ENCODE data around the gene EZH2. TPM values are rescaled to one million over a fixed set of nuclear protein-coding genes. Genes with fewer than 3 reads are reported as not detected.

EZH2 gene
- total RNA-seq, 1 experiment from 2014 or later, result 35.4 TPM

DNA sequence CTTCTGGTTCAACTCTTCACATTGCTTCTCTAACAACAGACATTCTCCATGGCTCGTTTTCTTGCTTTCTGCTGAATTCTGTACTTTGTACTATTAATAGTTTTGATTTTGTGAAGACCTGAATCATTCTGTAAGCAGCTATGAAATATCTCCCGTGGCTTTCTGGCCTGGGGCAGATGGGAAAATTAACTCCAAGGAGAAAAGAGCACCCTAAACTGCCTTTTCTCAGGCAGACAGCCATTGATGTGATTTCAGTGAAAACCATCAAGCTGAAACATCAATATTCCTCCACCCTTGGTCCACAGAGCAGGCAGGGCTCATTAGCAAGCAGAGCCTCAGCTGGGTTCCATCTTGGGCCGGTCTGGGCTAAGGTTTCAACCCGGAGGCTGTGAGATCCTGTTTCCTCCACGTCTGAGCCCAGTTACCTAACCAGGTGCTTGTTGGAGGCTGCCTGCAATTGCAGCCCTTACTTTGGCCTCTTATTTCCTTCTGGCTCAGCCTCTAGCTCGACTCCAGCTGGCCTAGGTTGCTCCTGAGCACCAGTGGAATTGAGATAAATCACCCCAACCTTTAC, 21.1 kb upstream of the EZH2 start:
- Mint-ChIP-seq H3K4me3 (no peak overlapping the region), H3K9me3 (no peaks in the 10 kb centered on the region), H3K4me1 (peaks cover 28% of the 10 kb centered on the region), H3K27me3 (ENCODE audit: low read depth) (no peaks in the 10 kb centered on the region; the same call in 1 of the 2 replicates), H3K36me3 (no peaks in the 10 kb centered on the region), H3K27ac (no peak overlapping the region)
- POLR2A ChIA-PET, result no interaction called here
- DNase-seq (ENCODE audit: low spot score) (peak; percentile 27), ATAC-seq (peak; percentile 71)
- CTCF ChIA-PET, result interaction anchor here (1.2 kb wide), 1 partner anchor 11 kb away, joined by 3 read pairs; no protein-coding TSS in a partner anchor
- no peak for TF ChIP-seq ZNF425 (CRISPR knock-in tag; conservative IDR thresholded peaks at IDR 0.05)
- TF ChIP-seq ZMAT4 (CRISPR knock-in tag; IDR thresholded peaks at IDR 0.05), result no peak
- no peak for TF ChIP-seq TCF7 (CRISPR knock-in tag; IDR thresholded peaks at IDR 0.05; ENCODE audit: low read depth)
- TF ChIP-seq, protein P1, sequence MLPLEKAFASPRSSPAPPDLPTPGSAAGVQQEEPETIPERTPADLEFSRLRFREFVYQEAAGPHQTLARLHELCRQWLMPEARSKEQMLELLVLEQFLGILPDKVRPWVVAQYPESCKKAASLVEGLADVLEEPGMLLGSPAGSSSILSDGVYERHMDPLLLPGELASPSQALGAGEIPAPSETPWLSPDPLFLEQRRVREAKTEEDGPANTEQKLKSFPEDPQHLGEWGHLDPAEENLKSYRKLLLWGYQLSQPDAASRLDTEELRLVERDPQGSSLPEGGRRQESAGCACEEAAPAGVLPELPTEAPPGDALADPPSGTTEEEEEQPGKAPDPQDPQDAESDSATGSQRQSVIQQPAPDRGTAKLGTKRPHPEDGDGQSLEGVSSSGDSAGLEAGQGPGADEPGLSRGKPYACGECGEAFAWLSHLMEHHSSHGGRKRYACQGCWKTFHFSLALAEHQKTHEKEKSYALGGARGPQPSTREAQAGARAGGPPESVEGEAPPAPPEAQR (CRISPR knock-in tag; IDR thresholded peaks at IDR 0.05), result no peak
- no peak for TF ChIP-seq ATF1 (CRISPR knock-in tag; IDR thresholded peaks at IDR 0.05)
- no peak for TF ChIP-seq USF2 (CRISPR knock-in tag; IDR thresholded peaks at IDR 0.05)
- TF ChIP-seq, protein P2, sequence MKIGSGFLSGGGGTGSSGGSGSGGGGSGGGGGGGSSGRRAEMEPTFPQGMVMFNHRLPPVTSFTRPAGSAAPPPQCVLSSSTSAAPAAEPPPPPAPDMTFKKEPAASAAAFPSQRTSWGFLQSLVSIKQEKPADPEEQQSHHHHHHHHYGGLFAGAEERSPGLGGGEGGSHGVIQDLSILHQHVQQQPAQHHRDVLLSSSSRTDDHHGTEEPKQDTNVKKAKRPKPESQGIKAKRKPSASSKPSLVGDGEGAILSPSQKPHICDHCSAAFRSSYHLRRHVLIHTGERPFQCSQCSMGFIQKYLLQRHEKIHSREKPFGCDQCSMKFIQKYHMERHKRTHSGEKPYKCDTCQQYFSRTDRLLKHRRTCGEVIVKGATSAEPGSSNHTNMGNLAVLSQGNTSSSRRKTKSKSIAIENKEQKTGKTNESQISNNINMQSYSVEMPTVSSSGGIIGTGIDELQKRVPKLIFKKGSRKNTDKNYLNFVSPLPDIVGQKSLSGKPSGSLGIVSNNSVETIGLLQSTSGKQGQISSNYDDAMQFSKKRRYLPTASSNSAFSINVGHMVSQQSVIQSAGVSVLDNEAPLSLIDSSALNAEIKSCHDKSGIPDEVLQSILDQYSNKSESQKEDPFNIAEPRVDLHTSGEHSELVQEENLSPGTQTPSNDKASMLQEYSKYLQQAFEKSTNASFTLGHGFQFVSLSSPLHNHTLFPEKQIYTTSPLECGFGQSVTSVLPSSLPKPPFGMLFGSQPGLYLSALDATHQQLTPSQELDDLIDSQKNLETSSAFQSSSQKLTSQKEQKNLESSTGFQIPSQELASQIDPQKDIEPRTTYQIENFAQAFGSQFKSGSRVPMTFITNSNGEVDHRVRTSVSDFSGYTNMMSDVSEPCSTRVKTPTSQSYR (CRISPR knock-in tag; IDR thresholded peaks at IDR 0.05), result no peak
- TF ChIP-seq CREB1 (CRISPR knock-in tag; IDR thresholded peaks at IDR 0.05), result no peak
- TF ChIP-seq, protein P3, sequence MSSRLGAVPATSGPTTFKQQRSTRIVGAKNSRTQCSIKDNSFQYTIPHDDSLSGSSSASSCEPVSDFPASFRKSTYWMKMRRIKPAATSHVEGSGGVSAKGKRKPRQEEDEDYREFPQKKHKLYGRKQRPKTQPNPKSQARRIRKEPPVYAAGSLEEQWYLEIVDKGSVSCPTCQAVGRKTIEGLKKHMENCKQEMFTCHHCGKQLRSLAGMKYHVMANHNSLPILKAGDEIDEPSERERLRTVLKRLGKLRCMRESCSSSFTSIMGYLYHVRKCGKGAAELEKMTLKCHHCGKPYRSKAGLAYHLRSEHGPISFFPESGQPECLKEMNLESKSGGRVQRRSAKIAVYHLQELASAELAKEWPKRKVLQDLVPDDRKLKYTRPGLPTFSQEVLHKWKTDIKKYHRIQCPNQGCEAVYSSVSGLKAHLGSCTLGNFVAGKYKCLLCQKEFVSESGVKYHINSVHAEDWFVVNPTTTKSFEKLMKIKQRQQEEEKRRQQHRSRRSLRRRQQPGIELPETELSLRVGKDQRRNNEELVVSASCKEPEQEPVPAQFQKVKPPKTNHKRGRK (CRISPR knock-in tag; IDR thresholded peaks at IDR 0.05; ENCODE audit: borderline replicate concordance), result no peak
- no peak for TF ChIP-seq RORB (CRISPR knock-in tag; IDR thresholded peaks at IDR 0.05)
- no peak for TF ChIP-seq GRHL2 (CRISPR knock-in tag; IDR thresholded peaks at IDR 0.05; ENCODE audit: insufficient replicate concordance, severe bottlenecking)
- no peak for TF ChIP-seq ESRRA (CRISPR knock-in tag; IDR thresholded peaks at IDR 0.05; ENCODE audit: borderline replicate concordance)
- no peak for TF ChIP-seq FOXP1 (CRISPR knock-in tag; IDR thresholded peaks at IDR 0.05; ENCODE audit: borderline replicate concordance)
- TF ChIP-seq RELA (CRISPR knock-in tag; IDR thresholded peaks at IDR 0.05; ENCODE audit: borderline replicate concordance), result no peak
- no peak for TF ChIP-seq ZNF232 (CRISPR knock-in tag; IDR thresholded peaks at IDR 0.05)
- TF ChIP-seq, protein P4, sequence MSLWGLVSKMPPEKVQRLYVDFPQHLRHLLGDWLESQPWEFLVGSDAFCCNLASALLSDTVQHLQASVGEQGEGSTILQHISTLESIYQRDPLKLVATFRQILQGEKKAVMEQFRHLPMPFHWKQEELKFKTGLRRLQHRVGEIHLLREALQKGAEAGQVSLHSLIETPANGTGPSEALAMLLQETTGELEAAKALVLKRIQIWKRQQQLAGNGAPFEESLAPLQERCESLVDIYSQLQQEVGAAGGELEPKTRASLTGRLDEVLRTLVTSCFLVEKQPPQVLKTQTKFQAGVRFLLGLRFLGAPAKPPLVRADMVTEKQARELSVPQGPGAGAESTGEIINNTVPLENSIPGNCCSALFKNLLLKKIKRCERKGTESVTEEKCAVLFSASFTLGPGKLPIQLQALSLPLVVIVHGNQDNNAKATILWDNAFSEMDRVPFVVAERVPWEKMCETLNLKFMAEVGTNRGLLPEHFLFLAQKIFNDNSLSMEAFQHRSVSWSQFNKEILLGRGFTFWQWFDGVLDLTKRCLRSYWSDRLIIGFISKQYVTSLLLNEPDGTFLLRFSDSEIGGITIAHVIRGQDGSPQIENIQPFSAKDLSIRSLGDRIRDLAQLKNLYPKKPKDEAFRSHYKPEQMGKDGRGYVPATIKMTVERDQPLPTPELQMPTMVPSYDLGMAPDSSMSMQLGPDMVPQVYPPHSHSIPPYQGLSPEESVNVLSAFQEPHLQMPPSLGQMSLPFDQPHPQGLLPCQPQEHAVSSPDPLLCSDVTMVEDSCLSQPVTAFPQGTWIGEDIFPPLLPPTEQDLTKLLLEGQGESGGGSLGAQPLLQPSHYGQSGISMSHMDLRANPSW (CRISPR knock-in tag; conservative IDR thresholded peaks at IDR 0.05; ENCODE audit: low read depth), result no peak
- no peak for TF ChIP-seq ZNF138 (CRISPR knock-in tag; conservative IDR thresholded peaks at IDR 0.05)
- no peak for TF ChIP-seq GABPB1 (CRISPR knock-in tag; IDR thresholded peaks at IDR 0.05)
- TF ChIP-seq, protein P5, sequence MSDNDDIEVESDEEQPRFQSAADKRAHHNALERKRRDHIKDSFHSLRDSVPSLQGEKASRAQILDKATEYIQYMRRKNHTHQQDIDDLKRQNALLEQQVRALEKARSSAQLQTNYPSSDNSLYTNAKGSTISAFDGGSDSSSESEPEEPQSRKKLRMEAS (CRISPR knock-in tag; IDR thresholded peaks at IDR 0.05), result no peak
- TF ChIP-seq JAZF1 (CRISPR knock-in tag; IDR thresholded peaks at IDR 0.05), result no peak
